ENCODE data around the gene SLC16A3.

The SLC16A3 gene

GRCh38 chr17:82287013-82287867, 58.4 kb downstream of the SLC16A3 start:
- DNase-seq (ENCODE audit: low spot score) = no peak

DNA sequence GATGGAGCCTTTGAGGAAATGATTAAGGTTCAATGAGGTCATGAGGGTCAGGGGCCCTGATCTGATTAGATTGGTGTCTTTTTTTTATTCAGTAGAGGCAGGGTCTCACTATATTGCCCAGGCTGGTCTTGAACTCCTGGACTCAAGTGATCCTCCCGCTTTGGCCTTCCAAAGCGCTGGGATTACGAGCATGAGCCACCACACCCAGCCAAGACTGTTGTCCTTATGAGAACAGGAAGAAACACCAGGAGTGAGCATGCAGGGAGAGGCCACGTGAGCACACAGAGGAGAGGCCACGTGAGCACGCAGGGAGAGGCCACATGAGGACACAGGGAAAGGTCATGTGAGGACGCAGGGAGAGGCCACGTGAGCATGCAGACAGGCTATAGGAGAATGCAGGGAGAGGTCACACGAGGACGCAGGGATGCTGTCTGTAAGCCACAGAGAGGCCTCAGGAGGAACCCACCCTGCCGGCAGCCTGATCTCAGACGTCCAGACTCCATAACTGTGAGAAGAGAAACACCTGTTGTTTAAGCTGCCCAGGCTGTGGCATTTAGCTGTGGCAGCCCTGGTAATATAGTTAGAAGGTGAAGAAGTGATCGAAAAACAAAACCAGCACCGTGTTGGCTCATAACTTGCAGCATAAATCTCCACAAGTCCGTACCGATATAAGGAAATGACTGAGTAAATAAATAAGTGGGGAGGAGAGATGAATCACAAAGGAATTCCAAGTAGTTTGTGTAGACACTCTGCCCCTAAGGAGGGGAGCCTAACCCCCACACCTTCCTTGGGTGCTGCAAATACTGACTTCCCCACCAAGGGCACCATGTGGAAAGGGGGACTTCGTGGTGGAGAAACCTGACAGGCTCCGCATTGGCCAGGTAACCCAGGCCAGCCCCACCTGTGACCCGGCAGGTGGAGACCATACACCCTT, 59.3 kb downstream of the SLC16A3 start:
- DNase-seq (ENCODE audit: low spot score) = peak; percentile 50
